ENCODE data around the gene ZNF714. TPM values are rescaled to one million over a fixed set of nuclear protein-coding genes. Genes with fewer than 3 reads are reported as not detected.

ZNF714 gene
- total and polyA plus RNA-seq, 2 of the 8 experiments (the other 6 are each of a cell fraction or from before 2014, with no cell fraction given), result 16.4 to 74.2 TPM

DNA sequence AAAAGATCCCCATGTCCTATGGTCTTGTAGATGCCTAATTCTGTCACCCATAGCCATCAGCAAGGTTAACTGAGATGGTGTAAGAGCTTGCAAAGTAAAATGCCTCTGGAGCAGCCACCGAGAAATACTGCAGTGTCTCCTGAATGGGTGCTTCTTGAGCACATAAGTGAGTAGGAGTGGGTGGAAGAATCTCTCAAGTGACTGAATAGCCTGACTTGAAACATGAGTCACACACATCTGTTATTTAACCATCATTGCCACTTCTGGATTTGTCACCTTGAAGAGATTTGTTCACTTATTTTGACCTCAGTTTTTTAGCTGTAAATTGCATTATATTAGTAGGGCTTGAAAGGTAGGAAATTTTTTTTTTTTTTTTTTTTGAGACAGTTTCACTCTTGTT is 2.3 kb downstream of the ZNF714 start:
- H2BK120ac ChIP-seq (replicated peaks; ENCODE audit: low read depth, low read length), result no peak overlapping the region
- no peak overlapping the region for H2BK5ac ChIP-seq (ENCODE audit: low read depth, low read length)
- H3K23me2 ChIP-seq (ENCODE audit: low read depth, low read length), result no peaks in the 10 kb centered on the region
- H4K91ac ChIP-seq (replicated peaks; ENCODE audit: insufficient read length, low read length), result no peak overlapping the region
- FAIRE-seq (no peak), DNase-seq (ENCODE audit: low read depth in 1 of 2, low spot score in 2 of 2) (no peak)
- 96% methylated on average over 1 of the region's 1 CpG; no CpG with 5 or more reads in 1 of the 2 experiments for WGBS, 2 experiments (ENCODE audit: extremely low coverage in 1 of 2, insufficient coverage in 1 of 2, insufficient read length in 1 of 2, insufficient replicate concordance in 2 of 2, low coverage in 1 of 2, low lambda C conversion rate in 2 of 2, missing lambda C conversion rate in 1 of 2)
- H3K36me3 ChIP-seq (ENCODE audit: control insufficient read depth in 2 of 4, insufficient read depth in 4 of 4, low read length in 3 of 4), result peaks cover 0 to 51% (median 9%) of the 10 kb centered on the region in 4 experiments; a peak in 7 of 8 replicates
- no peak overlapping the region for H3K23ac ChIP-seq (ENCODE audit: insufficient read length)
- peaks cover 0 to 57% of the 10 kb centered on the region in 2 experiments; a peak in 2 of 4 replicates for H3K79me2 ChIP-seq (ENCODE audit: control insufficient read depth in 1 of 2, insufficient read depth in 2 of 2, low read length in 2 of 2)
- H2BK20ac ChIP-seq (ENCODE audit: low read length), result no peak overlapping the region
- H3K4me2 ChIP-seq (ENCODE audit: insufficient read depth in 1 of 2, low read depth in 2 of 2, low read length in 2 of 2), result peak overlapping the region in 1 of 2 experiments; percentile 6; a peak in 1 of 4 replicates
- no peak overlapping the region for H3K9ac ChIP-seq (replicated peaks in 1 of 4; ENCODE audit: extremely low read depth in 1 of 4, low read depth in 3 of 4, low read length in 3 of 4)
- no peaks in the 10 kb centered on the region for H4K20me1 ChIP-seq (replicated peaks in 1 of 2; ENCODE audit: control insufficient read depth in 1 of 2, insufficient read depth in 2 of 2, low read length in 2 of 2)
- no peak overlapping the region for H4K5ac ChIP-seq (ENCODE audit: insufficient read length, low read depth, low read length)
- no peak overlapping the region for H3K4ac ChIP-seq (replicated peaks; ENCODE audit: insufficient read length, low read depth, low read length)
- no peak overlapping the region for H3K18ac ChIP-seq (ENCODE audit: extremely low read depth, low read length)
- ChIA-PET CTCF (ENCODE audit: partially characterized antibody) (no interaction called here), POLR2A (ENCODE audit: partially characterized antibody) (interaction anchor here (0.6 to 3.1 kb wide), 6 partner anchors 10 to 84 kb away, joined by 3 to 14 read pairs (median 6); partner anchors contain the start of gene ZNF431)
- no peak overlapping the region for H3K56ac ChIP-seq (replicated peaks; ENCODE audit: insufficient read length, low read depth, low read length)
- H2AK5ac ChIP-seq (ENCODE audit: low read depth, low read length), result no peak overlapping the region
- H2BK12ac ChIP-seq (ENCODE audit: low read depth, low read length), result no peak overlapping the region
- H2BK15ac ChIP-seq (ENCODE audit: low read length), result no peak overlapping the region
- H2AFZ ChIP-seq (ENCODE audit: low read length), result no peak overlapping the region
- no peak overlapping the region for H4K8ac ChIP-seq (ENCODE audit: extremely low read depth, insufficient read depth, low read length)
- no peaks in the 10 kb centered on the region for H3K27me3 ChIP-seq (replicated peaks in 1 of 4; ENCODE audit: control insufficient read depth in 3 of 4, extremely low read depth in 1 of 4, insufficient read depth in 3 of 4, low read length in 3 of 4)
- H3K4me3 ChIP-seq (ENCODE audit: extremely low read depth in 1 of 4, insufficient read depth in 2 of 4, low read depth in 3 of 4, low read length in 4 of 4), result 0 out of 8 replicates have a peak overlapping the region, but pooled peaks of 1 of the 4 experiments have one; percentile 86
- no peak overlapping the region for H3K27ac ChIP-seq (ENCODE audit: low read depth, low read length)
- no peak for TF ChIP-seq CTBP2 (IDR thresholded peaks at IDR 0.05; ENCODE audit: borderline replicate concordance, insufficient read depth, insufficient read length, low read length)
- no peak for TF ChIP-seq EZH2 (IDR thresholded peaks at IDR 0.05; ENCODE audit: low read depth, low read length, severe bottlenecking)
- no peak for TF ChIP-seq POLR2A (IDR thresholded peaks at IDR 0.05; ENCODE audit: control extremely low read depth in 1 of 2, low read depth in 2 of 2, low read length in 2 of 2)
- TF ChIP-seq RBBP5 (IDR thresholded peaks at IDR 0.05; ENCODE audit: borderline replicate concordance, low read depth, low read length), result no peak
- 0 out of 2 replicates have a peak, but pooled peaks cover 2% of the 10 kb centered on the region for H3K79me1 ChIP-seq (ENCODE audit: low read depth, low read length)
- no peak overlapping the region for H3K14ac ChIP-seq (ENCODE audit: insufficient read length)
- peaks cover 0 to 2% (median under 1%) of the 10 kb centered on the region in 4 experiments; a peak in 3 of 7 replicates for H3K4me1 ChIP-seq (replicated peaks in 1 of 4; ENCODE audit: control insufficient read depth in 3 of 4, insufficient read depth in 4 of 4, low read length in 3 of 4)
- H3K9me3 ChIP-seq (ENCODE audit: insufficient read depth in 2 of 2, low read depth in 1 of 2, low read length in 1 of 2), result no peaks in the 10 kb centered on the region
